ENCODE data around the gene KRT76. TPM values are rescaled to one million over a fixed set of nuclear protein-coding genes. Genes with fewer than 3 reads are reported as not detected.

The KRT76 gene
- total and polyA plus RNA-seq, 2 experiments from 2014 or later: not detected

DNA sequence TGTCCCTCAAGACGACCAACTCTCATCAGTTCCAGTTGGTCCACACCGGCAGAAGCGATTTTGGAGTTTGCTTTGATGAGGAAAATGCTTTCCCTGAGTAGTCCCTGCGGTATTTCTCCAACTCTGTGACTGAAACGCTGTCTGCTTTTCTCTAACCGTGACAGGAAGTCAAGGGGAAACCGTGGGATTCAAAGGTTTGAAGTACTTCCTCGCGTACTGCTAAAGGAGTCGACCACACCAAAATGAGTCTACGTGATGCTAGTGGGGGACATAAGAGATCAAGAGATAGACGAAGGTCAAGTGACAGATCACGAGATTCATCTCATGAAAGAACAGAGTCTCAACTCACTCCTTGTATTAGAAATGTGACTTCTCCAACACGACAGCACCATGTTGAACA, 28.6 kb downstream of the KRT76 start:
- no peaks in the 10 kb centered on the region for H3F3A ChIP-seq (replicated peaks; ENCODE audit: low read depth)
- no peaks in the 10 kb centered on the region for H3K36me3 ChIP-seq (ENCODE audit: insufficient read depth)
- ATAC-seq: no peak
- no peak for TF ChIP-seq ZNF114 (CRISPR knock-in tag; IDR thresholded peaks at IDR 0.05)
- TF ChIP-seq, protein P1, sequence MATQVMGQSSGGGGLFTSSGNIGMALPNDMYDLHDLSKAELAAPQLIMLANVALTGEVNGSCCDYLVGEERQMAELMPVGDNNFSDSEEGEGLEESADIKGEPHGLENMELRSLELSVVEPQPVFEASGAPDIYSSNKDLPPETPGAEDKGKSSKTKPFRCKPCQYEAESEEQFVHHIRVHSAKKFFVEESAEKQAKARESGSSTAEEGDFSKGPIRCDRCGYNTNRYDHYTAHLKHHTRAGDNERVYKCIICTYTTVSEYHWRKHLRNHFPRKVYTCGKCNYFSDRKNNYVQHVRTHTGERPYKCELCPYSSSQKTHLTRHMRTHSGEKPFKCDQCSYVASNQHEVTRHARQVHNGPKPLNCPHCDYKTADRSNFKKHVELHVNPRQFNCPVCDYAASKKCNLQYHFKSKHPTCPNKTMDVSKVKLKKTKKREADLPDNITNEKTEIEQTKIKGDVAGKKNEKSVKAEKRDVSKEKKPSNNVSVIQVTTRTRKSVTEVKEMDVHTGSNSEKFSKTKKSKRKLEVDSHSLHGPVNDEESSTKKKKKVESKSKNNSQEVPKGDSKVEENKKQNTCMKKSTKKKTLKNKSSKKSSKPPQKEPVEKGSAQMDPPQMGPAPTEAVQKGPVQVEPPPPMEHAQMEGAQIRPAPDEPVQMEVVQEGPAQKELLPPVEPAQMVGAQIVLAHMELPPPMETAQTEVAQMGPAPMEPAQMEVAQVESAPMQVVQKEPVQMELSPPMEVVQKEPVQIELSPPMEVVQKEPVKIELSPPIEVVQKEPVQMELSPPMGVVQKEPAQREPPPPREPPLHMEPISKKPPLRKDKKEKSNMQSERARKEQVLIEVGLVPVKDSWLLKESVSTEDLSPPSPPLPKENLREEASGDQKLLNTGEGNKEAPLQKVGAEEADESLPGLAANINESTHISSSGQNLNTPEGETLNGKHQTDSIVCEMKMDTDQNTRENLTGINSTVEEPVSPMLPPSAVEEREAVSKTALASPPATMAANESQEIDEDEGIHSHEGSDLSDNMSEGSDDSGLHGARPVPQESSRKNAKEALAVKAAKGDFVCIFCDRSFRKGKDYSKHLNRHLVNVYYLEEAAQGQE (IDR thresholded peaks at IDR 0.05; ENCODE audit: unreplicated experiment): no peak
- TF ChIP-seq CREB1 (CRISPR knock-in tag; IDR thresholded peaks at IDR 0.05; ENCODE audit: low read depth): no peak
- TF ChIP-seq NANOG (IDR thresholded peaks at IDR 0.05; ENCODE audit: borderline replicate concordance): no peak
- no peak for TF ChIP-seq POLR2AphosphoS5 (IDR thresholded peaks at IDR 0.05; ENCODE audit: low read depth)
- TF ChIP-seq JUNB (IDR thresholded peaks at IDR 0.05; ENCODE audit: unreplicated experiment): no peak
- TF ChIP-seq, protein P2, sequence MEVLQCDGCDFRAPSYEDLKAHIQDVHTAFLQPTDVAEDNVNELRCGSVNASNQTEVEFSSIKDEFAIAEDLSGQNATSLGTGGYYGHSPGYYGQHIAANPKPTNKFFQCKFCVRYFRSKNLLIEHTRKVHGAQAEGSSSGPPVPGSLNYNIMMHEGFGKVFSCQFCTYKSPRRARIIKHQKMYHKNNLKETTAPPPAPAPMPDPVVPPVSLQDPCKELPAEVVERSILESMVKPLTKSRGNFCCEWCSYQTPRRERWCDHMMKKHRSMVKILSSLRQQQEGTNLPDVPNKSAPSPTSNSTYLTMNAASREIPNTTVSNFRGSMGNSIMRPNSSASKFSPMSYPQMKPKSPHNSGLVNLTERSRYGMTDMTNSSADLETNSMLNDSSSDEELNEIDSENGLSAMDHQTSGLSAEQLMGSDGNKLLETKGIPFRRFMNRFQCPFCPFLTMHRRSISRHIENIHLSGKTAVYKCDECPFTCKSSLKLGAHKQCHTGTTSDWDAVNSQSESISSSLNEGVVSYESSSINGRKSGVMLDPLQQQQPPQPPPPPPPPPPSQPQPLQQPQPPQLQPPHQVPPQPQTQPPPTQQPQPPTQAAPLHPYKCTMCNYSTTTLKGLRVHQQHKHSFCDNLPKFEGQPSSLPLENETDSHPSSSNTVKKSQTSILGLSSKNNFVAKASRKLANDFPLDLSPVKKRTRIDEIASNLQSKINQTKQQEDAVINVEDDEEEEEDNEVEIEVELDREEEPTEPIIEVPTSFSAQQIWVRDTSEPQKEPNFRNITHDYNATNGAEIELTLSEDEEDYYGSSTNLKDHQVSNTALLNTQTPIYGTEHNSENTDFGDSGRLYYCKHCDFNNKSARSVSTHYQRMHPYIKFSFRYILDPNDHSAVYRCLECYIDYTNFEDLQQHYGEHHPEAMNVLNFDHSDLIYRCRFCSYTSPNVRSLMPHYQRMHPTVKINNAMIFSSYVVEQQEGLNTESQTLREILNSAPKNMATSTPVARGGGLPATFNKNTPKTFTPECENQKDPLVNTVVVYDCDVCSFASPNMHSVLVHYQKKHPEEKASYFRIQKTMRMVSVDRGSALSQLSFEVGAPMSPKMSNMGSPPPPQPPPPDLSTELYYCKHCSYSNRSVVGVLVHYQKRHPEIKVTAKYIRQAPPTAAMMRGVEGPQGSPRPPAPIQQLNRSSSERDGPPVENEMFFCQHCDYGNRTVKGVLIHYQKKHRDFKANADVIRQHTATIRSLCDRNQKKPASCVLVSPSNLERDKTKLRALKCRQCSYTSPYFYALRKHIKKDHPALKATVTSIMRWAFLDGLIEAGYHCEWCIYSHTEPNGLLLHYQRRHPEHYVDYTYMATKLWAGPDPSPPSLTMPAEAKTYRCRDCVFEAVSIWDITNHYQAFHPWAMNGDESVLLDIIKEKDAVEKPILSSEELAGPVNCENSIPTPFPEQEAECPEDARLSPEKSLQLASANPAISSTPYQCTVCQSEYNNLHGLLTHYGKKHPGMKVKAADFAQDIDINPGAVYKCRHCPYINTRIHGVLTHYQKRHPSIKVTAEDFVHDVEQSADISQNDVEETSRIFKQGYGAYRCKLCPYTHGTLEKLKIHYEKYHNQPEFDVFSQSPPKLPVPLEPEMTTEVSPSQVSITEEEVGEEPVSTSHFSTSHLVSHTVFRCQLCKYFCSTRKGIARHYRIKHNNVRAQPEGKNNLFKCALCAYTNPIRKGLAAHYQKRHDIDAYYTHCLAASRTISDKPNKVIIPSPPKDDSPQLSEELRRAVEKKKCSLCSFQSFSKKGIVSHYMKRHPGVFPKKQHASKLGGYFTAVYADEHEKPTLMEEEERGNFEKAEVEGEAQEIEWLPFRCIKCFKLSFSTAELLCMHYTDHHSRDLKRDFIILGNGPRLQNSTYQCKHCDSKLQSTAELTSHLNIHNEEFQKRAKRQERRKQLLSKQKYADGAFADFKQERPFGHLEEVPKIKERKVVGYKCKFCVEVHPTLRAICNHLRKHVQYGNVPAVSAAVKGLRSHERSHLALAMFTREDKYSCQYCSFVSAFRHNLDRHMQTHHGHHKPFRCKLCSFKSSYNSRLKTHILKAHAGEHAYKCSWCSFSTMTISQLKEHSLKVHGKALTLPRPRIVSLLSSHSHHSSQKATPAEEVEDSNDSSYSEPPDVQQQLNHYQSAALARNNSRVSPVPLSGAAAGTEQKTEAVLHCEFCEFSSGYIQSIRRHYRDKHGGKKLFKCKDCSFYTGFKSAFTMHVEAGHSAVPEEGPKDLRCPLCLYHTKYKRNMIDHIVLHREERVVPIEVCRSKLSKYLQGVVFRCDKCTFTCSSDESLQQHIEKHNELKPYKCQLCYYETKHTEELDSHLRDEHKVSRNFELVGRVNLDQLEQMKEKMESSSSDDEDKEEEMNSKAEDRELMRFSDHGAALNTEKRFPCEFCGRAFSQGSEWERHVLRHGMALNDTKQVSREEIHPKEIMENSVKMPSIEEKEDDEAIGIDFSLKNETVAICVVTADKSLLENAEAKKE (CRISPR knock-in tag; IDR thresholded peaks at IDR 0.05): no peak
- TF ChIP-seq STAT1 (IDR thresholded peaks at IDR 0.05; ENCODE audit: unreplicated experiment): no peak
- no peak for TF ChIP-seq ZNF331 (CRISPR knock-in tag; IDR thresholded peaks at IDR 0.05; ENCODE audit: low read depth)
- TF ChIP-seq, protein P3, sequence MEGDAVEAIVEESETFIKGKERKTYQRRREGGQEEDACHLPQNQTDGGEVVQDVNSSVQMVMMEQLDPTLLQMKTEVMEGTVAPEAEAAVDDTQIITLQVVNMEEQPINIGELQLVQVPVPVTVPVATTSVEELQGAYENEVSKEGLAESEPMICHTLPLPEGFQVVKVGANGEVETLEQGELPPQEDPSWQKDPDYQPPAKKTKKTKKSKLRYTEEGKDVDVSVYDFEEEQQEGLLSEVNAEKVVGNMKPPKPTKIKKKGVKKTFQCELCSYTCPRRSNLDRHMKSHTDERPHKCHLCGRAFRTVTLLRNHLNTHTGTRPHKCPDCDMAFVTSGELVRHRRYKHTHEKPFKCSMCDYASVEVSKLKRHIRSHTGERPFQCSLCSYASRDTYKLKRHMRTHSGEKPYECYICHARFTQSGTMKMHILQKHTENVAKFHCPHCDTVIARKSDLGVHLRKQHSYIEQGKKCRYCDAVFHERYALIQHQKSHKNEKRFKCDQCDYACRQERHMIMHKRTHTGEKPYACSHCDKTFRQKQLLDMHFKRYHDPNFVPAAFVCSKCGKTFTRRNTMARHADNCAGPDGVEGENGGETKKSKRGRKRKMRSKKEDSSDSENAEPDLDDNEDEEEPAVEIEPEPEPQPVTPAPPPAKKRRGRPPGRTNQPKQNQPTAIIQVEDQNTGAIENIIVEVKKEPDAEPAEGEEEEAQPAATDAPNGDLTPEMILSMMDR (conservative IDR thresholded peaks at IDR 0.05; ENCODE audit: low read depth in 2 of 2): no peak
- TF ChIP-seq, protein P4, sequence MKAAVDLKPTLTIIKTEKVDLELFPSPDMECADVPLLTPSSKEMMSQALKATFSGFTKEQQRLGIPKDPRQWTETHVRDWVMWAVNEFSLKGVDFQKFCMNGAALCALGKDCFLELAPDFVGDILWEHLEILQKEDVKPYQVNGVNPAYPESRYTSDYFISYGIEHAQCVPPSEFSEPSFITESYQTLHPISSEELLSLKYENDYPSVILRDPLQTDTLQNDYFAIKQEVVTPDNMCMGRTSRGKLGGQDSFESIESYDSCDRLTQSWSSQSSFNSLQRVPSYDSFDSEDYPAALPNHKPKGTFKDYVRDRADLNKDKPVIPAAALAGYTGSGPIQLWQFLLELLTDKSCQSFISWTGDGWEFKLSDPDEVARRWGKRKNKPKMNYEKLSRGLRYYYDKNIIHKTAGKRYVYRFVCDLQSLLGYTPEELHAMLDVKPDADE (IDR thresholded peaks at IDR 0.05): no peak
- no peak for TF ChIP-seq EZH2phosphoT487 (IDR thresholded peaks at IDR 0.05; ENCODE audit: unreplicated experiment)
- no peak for TF ChIP-seq EZH2 (IDR thresholded peaks at IDR 0.05; ENCODE audit: low read depth, unreplicated experiment)
- no peaks in the 10 kb centered on the region for H3K9me3 Mint-ChIP-seq
- H4K20me1 ChIP-seq (replicated peaks; ENCODE audit: insufficient read depth): no peaks in the 10 kb centered on the region
- no peak overlapping the region for H3K27ac Mint-ChIP-seq
- 0 out of 2 replicates have a peak, but pooled peaks cover 13% of the 10 kb centered on the region for H3K9me2 ChIP-seq (ENCODE audit: insufficient read depth)
- no peaks in the 10 kb centered on the region for H3K27me3 ChIP-seq (ENCODE audit: insufficient read depth)
- no peak overlapping the region for H3K4me2 ChIP-seq
- no peak for DNase-seq (ENCODE audit: low spot score)
- H3K4me3 ChIP-seq: no peak overlapping the region
- no peaks in the 10 kb centered on the region for H3K4me1 ChIP-seq (ENCODE audit: insufficient read depth)
- H3K27me3 Mint-ChIP-seq (ENCODE audit: insufficient read depth, low read depth, poor library complexity): peaks cover 6% of the 10 kb centered on the region
- no peak overlapping the region for H3K27ac ChIP-seq (ENCODE audit: low read depth)
- H3K79me2 ChIP-seq (replicated peaks; ENCODE audit: insufficient read depth): no peaks in the 10 kb centered on the region
- H2AFZ ChIP-seq: no peak overlapping the region
- H3K4me3 Mint-ChIP-seq: no peak overlapping the region
- H3K4me1 Mint-ChIP-seq: no peaks in the 10 kb centered on the region
- H3K36me3 Mint-ChIP-seq (ENCODE audit: low read depth): no peaks in the 10 kb centered on the region

All from GM23338 (cell line).